ENCODE measurements around the gene FBXW2. TPM values are rescaled to one million over a fixed set of nuclear protein-coding genes. Genes with fewer than 3 reads are reported as not detected.

FBXW2 gene
- total and polyA plus RNA-seq, 2 donors (not counting 1 experiment from before 2014, with no cell fraction given) = 33.5 to 77.5 TPM

DNA sequence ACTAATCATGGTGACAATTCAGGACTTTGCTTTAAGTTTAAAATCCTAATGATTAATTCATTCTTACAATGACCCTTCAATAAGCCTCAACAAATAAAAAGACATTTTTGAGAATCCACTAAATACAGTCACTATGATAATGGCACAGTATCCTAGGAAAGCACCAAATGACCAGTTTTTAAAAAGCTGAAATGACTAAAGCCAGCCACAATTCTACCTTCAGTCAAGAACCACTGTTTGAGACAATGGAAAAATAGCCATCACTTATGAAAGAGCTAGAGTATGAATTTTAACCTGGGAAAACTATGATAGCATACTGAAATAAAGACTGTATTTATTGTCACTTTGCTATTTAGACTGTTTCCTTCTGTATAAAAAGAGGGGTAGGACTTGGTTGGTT lies 14.0 kb downstream of the FBXW2 start:
- TF ChIP-seq EZH2 (IDR thresholded peaks at IDR 0.05; ENCODE audit: low read length, missing control alignments) = no peak
- TF ChIP-seq, protein P1, sequence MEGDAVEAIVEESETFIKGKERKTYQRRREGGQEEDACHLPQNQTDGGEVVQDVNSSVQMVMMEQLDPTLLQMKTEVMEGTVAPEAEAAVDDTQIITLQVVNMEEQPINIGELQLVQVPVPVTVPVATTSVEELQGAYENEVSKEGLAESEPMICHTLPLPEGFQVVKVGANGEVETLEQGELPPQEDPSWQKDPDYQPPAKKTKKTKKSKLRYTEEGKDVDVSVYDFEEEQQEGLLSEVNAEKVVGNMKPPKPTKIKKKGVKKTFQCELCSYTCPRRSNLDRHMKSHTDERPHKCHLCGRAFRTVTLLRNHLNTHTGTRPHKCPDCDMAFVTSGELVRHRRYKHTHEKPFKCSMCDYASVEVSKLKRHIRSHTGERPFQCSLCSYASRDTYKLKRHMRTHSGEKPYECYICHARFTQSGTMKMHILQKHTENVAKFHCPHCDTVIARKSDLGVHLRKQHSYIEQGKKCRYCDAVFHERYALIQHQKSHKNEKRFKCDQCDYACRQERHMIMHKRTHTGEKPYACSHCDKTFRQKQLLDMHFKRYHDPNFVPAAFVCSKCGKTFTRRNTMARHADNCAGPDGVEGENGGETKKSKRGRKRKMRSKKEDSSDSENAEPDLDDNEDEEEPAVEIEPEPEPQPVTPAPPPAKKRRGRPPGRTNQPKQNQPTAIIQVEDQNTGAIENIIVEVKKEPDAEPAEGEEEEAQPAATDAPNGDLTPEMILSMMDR (conservative IDR thresholded peaks at IDR 0.05 in 1 of 2, IDR thresholded peaks at IDR 0.05 in 1 of 2; ENCODE audit: low read depth in 1 of 2, low read length in 2 of 2) = no peak
- no peak overlapping the region for H3K4me2 ChIP-seq (ENCODE audit: extremely low read depth, insufficient read depth, low read length)
- no peaks in the 10 kb centered on the region for H3K27me3 ChIP-seq (ENCODE audit: control insufficient read depth, insufficient read depth, low read length)
- H3K79me2 ChIP-seq (ENCODE audit: control insufficient read depth, insufficient read depth, low read length) = peaks cover 4% of the 10 kb centered on the region
- H2AFZ ChIP-seq (ENCODE audit: low read length) = no peak overlapping the region
- no peaks in the 10 kb centered on the region for H3K4me1 ChIP-seq (ENCODE audit: control insufficient read depth, extremely low read depth, insufficient read depth, low read length)
- no peaks in the 10 kb centered on the region for H3K9me3 ChIP-seq (ENCODE audit: control insufficient read depth, insufficient read depth, low read depth, low read length)
- H3K4me3 ChIP-seq (replicated peaks in 1 of 4; ENCODE audit: control extremely low read depth in 1 of 4, insufficient read depth in 1 of 4, low read depth in 3 of 4, low read length in 4 of 4) = no peak overlapping the region
- H3K36me3 ChIP-seq (ENCODE audit: control insufficient read depth, insufficient read depth, low read length) = peaks cover 6% of the 10 kb centered on the region
- H4K20me1 ChIP-seq (ENCODE audit: control insufficient read depth, extremely low read depth, insufficient read depth, low read length) = no peaks in the 10 kb centered on the region
- no peak overlapping the region for H3K27ac ChIP-seq (ENCODE audit: insufficient read depth, low read length)
- no peak for DNase-seq (ENCODE audit: low read depth in 2 of 2)
- H3K9ac ChIP-seq (ENCODE audit: insufficient read depth, low read length) = no peak overlapping the region

DNA sequence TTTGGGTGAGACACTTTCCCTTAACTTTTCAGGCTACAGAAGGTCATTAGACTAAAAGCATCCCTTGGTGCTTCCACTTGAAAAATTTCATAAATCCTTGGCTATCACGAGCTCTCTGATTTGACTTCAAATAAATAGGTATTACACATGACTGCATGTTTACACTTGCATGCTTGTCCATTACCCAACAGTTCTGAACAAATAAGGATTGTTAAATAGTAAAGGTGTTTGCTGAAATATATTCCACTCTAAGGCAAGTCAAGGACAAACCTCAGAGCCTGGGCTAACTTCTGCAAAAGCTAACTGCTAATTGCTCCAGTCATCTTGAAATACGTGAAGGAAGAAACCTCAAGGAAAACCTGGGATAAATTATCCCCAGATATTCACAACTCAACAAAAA lies 14.5 kb downstream of the FBXW2 start:
- no peaks in the 10 kb centered on the region for H3K4me1 ChIP-seq (ENCODE audit: control insufficient read depth, extremely low read depth, insufficient read depth, low read length)
- TF ChIP-seq EZH2 (IDR thresholded peaks at IDR 0.05; ENCODE audit: low read length, missing control alignments) = no peak
- TF ChIP-seq, protein P1 (conservative IDR thresholded peaks at IDR 0.05 in 1 of 2, IDR thresholded peaks at IDR 0.05 in 1 of 2; ENCODE audit: low read depth in 1 of 2, low read length in 2 of 2) = no peak
- no peak overlapping the region for H2AFZ ChIP-seq (ENCODE audit: low read length)
- no peak overlapping the region for H3K4me2 ChIP-seq (ENCODE audit: extremely low read depth, insufficient read depth, low read length)
- no peaks in the 10 kb centered on the region for H3K27me3 ChIP-seq (ENCODE audit: control insufficient read depth, insufficient read depth, low read length)
- H3K4me3 ChIP-seq (replicated peaks in 1 of 4; ENCODE audit: control extremely low read depth in 1 of 4, insufficient read depth in 1 of 4, low read depth in 3 of 4, low read length in 4 of 4) = no peak overlapping the region
- H3K79me2 ChIP-seq (ENCODE audit: control insufficient read depth, insufficient read depth, low read length) = peaks cover 4% of the 10 kb centered on the region
- H3K9ac ChIP-seq (ENCODE audit: insufficient read depth, low read length) = no peak overlapping the region
- peaks cover 6% of the 10 kb centered on the region for H3K36me3 ChIP-seq (ENCODE audit: control insufficient read depth, insufficient read depth, low read length)
- no peak overlapping the region for H3K27ac ChIP-seq (ENCODE audit: insufficient read depth, low read length)
- no peaks in the 10 kb centered on the region for H4K20me1 ChIP-seq (ENCODE audit: control insufficient read depth, extremely low read depth, insufficient read depth, low read length)
- no peak for DNase-seq (ENCODE audit: low read depth in 2 of 2)
- H3K9me3 ChIP-seq (ENCODE audit: control insufficient read depth, insufficient read depth, low read depth, low read length) = no peaks in the 10 kb centered on the region

DNA sequence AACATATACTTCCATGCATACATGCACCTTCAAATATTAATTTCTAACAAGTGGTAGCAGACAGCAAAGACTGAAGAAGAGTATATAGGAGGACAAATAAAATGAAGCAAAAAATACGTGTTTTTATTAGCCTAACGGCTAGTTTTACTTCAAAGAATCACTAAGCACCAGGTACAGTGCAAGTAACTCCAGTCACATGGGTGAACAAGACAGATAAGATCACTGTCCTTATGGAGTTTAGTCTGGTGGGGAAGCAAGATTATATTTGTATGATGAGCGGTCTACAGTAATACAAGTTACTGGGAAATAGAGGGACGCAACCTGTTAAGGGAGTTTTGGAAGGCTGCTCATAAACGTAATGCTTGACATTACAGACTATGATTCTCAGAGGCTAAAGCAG lies 16.0 kb downstream of the FBXW2 start:
- Histone ChIP-seq H3K27me3 (ENCODE audit: control insufficient read depth, insufficient read depth, low read length) (no peaks in the 10 kb centered on the region), H3K4me3 (replicated peaks in 1 of 4; ENCODE audit: control extremely low read depth in 1 of 4, insufficient read depth in 1 of 4, low read depth in 3 of 4, low read length in 4 of 4) (no peak overlapping the region), H3K36me3 (ENCODE audit: control insufficient read depth, insufficient read depth, low read length) (peaks cover 6% of the 10 kb centered on the region), H3K79me2 (ENCODE audit: control insufficient read depth, insufficient read depth, low read length) (peaks cover 4% of the 10 kb centered on the region), H3K9me3 (ENCODE audit: control insufficient read depth, insufficient read depth, low read depth, low read length) (no peaks in the 10 kb centered on the region), H3K27ac (ENCODE audit: insufficient read depth, low read length) (no peak overlapping the region), H2AFZ (ENCODE audit: low read length) (no peak overlapping the region), H3K9ac (ENCODE audit: insufficient read depth, low read length) (no peak overlapping the region), H3K4me2 (ENCODE audit: extremely low read depth, insufficient read depth, low read length) (no peak overlapping the region), H3K4me1 (ENCODE audit: control insufficient read depth, extremely low read depth, insufficient read depth, low read length) (no peaks in the 10 kb centered on the region), H4K20me1 (ENCODE audit: control insufficient read depth, extremely low read depth, insufficient read depth, low read length) (no peaks in the 10 kb centered on the region)
- no peak for TF ChIP-seq EZH2 (IDR thresholded peaks at IDR 0.05; ENCODE audit: low read length, missing control alignments)
- TF ChIP-seq, protein P1 (conservative IDR thresholded peaks at IDR 0.05 in 1 of 2, IDR thresholded peaks at IDR 0.05 in 1 of 2; ENCODE audit: low read depth in 1 of 2, low read length in 2 of 2) = no peak
- no peak for DNase-seq (ENCODE audit: low read depth in 2 of 2)
